ENCODE measurements around the gene ARMC7.

DNA sequence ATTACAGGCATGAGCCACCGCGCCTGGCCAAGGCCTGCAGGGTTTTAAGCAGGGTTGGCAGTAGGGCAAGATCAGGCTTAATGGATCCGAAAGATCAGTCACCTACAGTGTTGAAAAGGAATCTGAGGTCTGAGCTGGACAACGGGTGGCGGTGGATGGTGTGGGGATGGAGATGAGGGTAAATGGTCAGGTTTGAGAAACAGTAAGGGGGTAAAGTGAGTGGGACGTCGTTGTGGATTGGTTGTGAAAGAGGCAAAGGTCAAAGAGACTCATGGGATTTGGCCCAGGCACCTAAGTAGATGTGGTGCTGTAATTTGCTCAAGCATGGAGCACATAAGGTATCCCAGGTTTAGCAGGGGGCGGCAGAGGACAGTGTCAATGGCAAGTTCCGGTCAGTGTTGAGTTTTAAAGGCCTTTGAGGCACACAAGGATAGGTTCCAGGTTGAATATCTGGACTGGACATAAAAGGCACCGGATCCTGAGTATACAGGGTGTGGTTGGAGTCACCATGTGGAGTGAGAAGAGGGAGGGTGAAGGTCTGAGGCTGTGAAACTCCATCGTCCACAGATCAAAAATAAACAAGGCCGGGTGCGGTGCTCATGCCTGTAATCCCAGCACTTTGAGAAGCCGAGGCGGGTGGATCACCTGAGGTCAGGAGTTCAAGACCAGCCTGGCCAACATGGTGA lies 23.1 kb upstream of the ARMC7 start:
- TF ChIP-seq POLR2AphosphoS5 (IDR thresholded peaks at IDR 0.05; ENCODE audit: borderline replicate concordance, low read depth, low read length) = no peak
- no peak for TF ChIP-seq EZH2 (IDR thresholded peaks at IDR 0.05)

Data from SK-N-MC (cell line).